K562 (cell line): ENCODE data around the gene PBX4. TPM values are rescaled to one million over a fixed set of nuclear protein-coding genes. Genes with fewer than 3 reads are reported as not detected.

Source experiments
- ATAC-seq: fragments of 200-7000 bp; cut with Tn5 transposase; 3 replicates; pipeline ENCODE4 v1.9.1; 2020; ENCODE audit warnings: moderate library complexity
- BruUV-seq: library from RNA; stranded (reverse); fragments of 400-500 nt; replicated peaks from 2 replicates; lab custom pipeline; 2021; lab: Mats Ljungman, UMichigan
- CTCF ChIA-PET: fragments of 300-600 bp; formaldehyde crosslinking; extraction: SDS; loops from one replicate; lab custom pipeline; 2021; ENCODE audit warnings: low intra/inter-chr PET ratio; lab: Yijun Ruan, JAX
- POLR2A ChIA-PET: fragments of 300-600, 350-650 bp; sonication (Branson Sonifier 250); formaldehyde crosslinking; extraction: SDS; loops from one replicate; lab custom pipeline; 2021; ENCODE audit warnings: antibody characterized with exemption, inconsistent platforms; lab: Yijun Ruan, JAX
- DNase-seq, 4 experiments: peaks; one replicate each; pipeline versions ENCODE4 v3.0.0 to v3.0.0-alpha.2; 2011 to 2018; ENCODE audit warnings: low spot score in 3 of 4, mixed read lengths in 3 of 4; ENCODE audit errors: extremely low read depth in 1 of 4
- FAIRE-seq: peaks from 2 replicates; lab custom pipeline; 2011; peaks lifted over from hg19 to GRCh38; lab: Jason Lieb, UNC
- H2AFZ ChIP-seq: 2 replicates; pipeline ENCODE4 v1.6.0; 2011; ENCODE audit warnings: low read depth, low read length, control low read depth, inconsistent platforms
- H3K27ac ChIP-seq: fragments of 200-600 bp; 3 replicates; pipeline ENCODE4 v1.8.0; 2011; ENCODE audit warnings: low read depth, mild to moderate bottlenecking, control low read depth, inconsistent platforms, low read length, moderate library complexity, mixed read lengths; ENCODE audit errors: extremely low read depth
- H3K27me3 ChIP-seq, 2 experiments: fragments of 300-600 bp in 1 of 2; 2 replicates in 1 of 2; 3 replicates in 1 of 2; pipeline versions ENCODE4 v1.6.0 to v1.8.0; 2011; ENCODE audit warnings: inconsistent platforms in 2 of 2, low read length in 2 of 2, mild to moderate bottlenecking in 1 of 2, mixed read lengths in 1 of 2, moderate library complexity in 1 of 2; ENCODE audit not compliant: control insufficient read depth in 2 of 2, insufficient read depth in 2 of 2
- H3K36me3 ChIP-seq: fragments of 300-600 bp; 3 replicates; pipeline ENCODE4 v1.8.0; 2011; ENCODE audit warnings: mild to moderate bottlenecking, low read length, inconsistent platforms; ENCODE audit not compliant: control insufficient read depth, insufficient read depth
- H3K4me1 ChIP-seq, 2 experiments: fragments of 200-600 bp in 1 of 2; replicated peaks in 1 of 2; 2 replicates in 1 of 2; 3 replicates in 1 of 2; pipeline versions ENCODE4 v1.5.1 to v1.8.0; 2011; ENCODE audit warnings: inconsistent platforms in 2 of 2, low read length in 2 of 2, mild to moderate bottlenecking in 1 of 2, mixed read lengths in 1 of 2, moderate library complexity in 1 of 2; ENCODE audit not compliant: control insufficient read depth in 2 of 2, insufficient read depth in 2 of 2
- H3K4me2 ChIP-seq: 2 replicates; pipeline ENCODE4 v1.6.1; 2011; ENCODE audit warnings: low read length, control low read depth, inconsistent platforms, mixed read lengths; ENCODE audit not compliant: insufficient read depth
- H3K4me3 ChIP-seq: fragments of 200-600 bp; sonication (generic), shearing (Covaris generic); 2 replicates; pipeline ENCODE4 v1.5.1; 2016; ENCODE audit warnings: control low read depth, inconsistent platforms
- H3K79me2 ChIP-seq: fragments of 200-600 bp; 3 replicates; pipeline ENCODE4 v1.8.0; 2011; ENCODE audit warnings: low read length, inconsistent platforms; ENCODE audit not compliant: control insufficient read depth, insufficient read depth
- H3K9ac ChIP-seq, 2 experiments: 2 replicates each; pipeline versions ENCODE4 v1.6.0 to v1.6.1; 2011; ENCODE audit warnings: low read depth in 2 of 2, low read length in 2 of 2, control low read depth in 1 of 2, inconsistent platforms in 1 of 2, mild to moderate bottlenecking in 1 of 2, mixed read lengths in 1 of 2; ENCODE audit not compliant: insufficient read depth in 1 of 2
- H3K9me1 ChIP-seq: one replicate; pipeline ENCODE4 v1.6.0; 2011; ENCODE audit warnings: inconsistent platforms, mild to moderate bottlenecking, low read length, moderate library complexity; ENCODE audit not compliant: control insufficient read depth, insufficient read depth
- H3K9me3 ChIP-seq: replicated peaks from 2 replicates; pipeline ENCODE4 v1.5.1; 2011; ENCODE audit warnings: low read depth, low read length, inconsistent platforms; ENCODE audit not compliant: control insufficient read depth, insufficient read depth
- H4K20me1 ChIP-seq: replicated peaks from 2 replicates; pipeline ENCODE4 v1.6.1; 2011; ENCODE audit warnings: low read length, inconsistent platforms, mixed read lengths; ENCODE audit not compliant: control insufficient read depth, insufficient read depth
- CREB1 ChIP-seq, 2 experiments: sonication (generic) in 1 of 2; formaldehyde crosslinking in 1 of 2; IDR thresholded peaks; 2 replicates each; pipeline versions ENCODE4 v1.6.1 to v1.8.0; 2012 to 2022; ENCODE audit warnings: inconsistent platforms in 1 of 2, mild to moderate bottlenecking in 1 of 2, missing genetic modification reagents in 1 of 2, moderate library complexity in 1 of 2
- NCOA1 ChIP-seq: fragments of 450-650 bp; IDR thresholded peaks from 2 replicates; pipeline ENCODE4 v1.6.1; 2016; ENCODE audit warnings: low read depth
- SNRNP70 ChIP-seq: fragments of 200-400 bp; formaldehyde crosslinking; optimal IDR thresholded peaks from 2 replicates; pipeline ENCODE3; 2017; ENCODE audit warnings: low read depth, low read length
- ZFP1 ChIP-seq: fragments of 450-650 bp; formaldehyde crosslinking; IDR thresholded peaks from 2 replicates; pipeline ENCODE4 v1.4.0; 2020; ENCODE audit warnings: mild to moderate bottlenecking, mixed read lengths
- WGBS: fragments of 100-300 bp; shearing (Covaris generic); methylation state at CpG from one replicate; pipeline ENCODE4 v1.1.6; 2016; ENCODE audit warnings: low coverage, mixed read lengths; ENCODE audit not compliant: insufficient coverage; ENCODE audit errors: missing lambda C conversion rate; 5-methylcytosine and 5-hydroxymethylcytosine counted together
- in situ Hi-C: fragments of 300-500 bp; cut with MboI; formaldehyde crosslinking; loops from 4 replicates; pipeline ENCODE4 v1.15.0; 2018; ENCODE audit warnings: inconsistent platforms, mixed read lengths
- intact Hi-C: fragments of 100-400 bp; cut with micrococcal nuclease; formaldehyde crosslinking; loops from 2 replicates; pipeline ENCODE4 v1.14.2; 2022
- polyA plus RNA-seq, 8 experiments: library from polyadenylated mRNA; depleted of rRNA in 4 of 8; stranded (reverse) in 5 of 8; unstranded in 3 of 8; fragments of >200 nt; fragmentation: Nextera tagmentation in 2 of 8; fragmentation: Illumina TruSeq in 1 of 8; extraction: Ambion mirVana in 2 of 8; extraction: Trizol in 1 of 8; gene quantifications; 2 replicates each; pipeline versions ENCODE4 v1.2.1 to v1.2.3, GENCODE V29; 2011 to 2014; ENCODE audit warnings: inconsistent platforms in 1 of 8, missing spikeins in 1 of 8
- total RNA-seq, 7 experiments: library from RNA; depleted of rRNA in 6 of 7; stranded (reverse); fragments of >200 nt in 6 of 7; fragmentation: Illumina TruSeq in 2 of 7; extraction: Trizol in 2 of 7; gene quantifications; 2 replicates each; pipeline versions ENCODE4 v1.2.1 to v1.2.3, GENCODE V29; 2011 to 2021; ENCODE audit warnings: low replicate concordance in 1 of 7
- TF ChIP-seq, protein P1 (sequence below): fragments of 450-650 bp; IDR thresholded peaks from 2 replicates; pipeline ENCODE4 v1.6.1; 2017; ENCODE audit warnings: antibody characterized with exemption, mild to moderate bottlenecking
- TF ChIP-seq, protein P2 (sequence below), 2 experiments: fragments of 450-650 bp in 1 of 2; sonication (generic) in 1 of 2; formaldehyde crosslinking in 1 of 2; IDR thresholded peaks in 1 of 2; conservative IDR thresholded peaks in 1 of 2; 2 replicates each; pipeline versions ENCODE4 v1.6.1 to v1.8.1; 2016 to 2023; ENCODE audit warnings: mild to moderate bottlenecking in 2 of 2, moderate library complexity in 2 of 2, inconsistent platforms in 1 of 2, missing genetic modification reagents in 1 of 2

PBX4 gene
- total and polyA plus RNA-seq, 9 of the 15 experiments (the other 6 are each of a cell fraction or from before 2014, with no cell fraction given): 0.11 to 3.8 (median 1.6) TPM; not detected in 1

DNA sequence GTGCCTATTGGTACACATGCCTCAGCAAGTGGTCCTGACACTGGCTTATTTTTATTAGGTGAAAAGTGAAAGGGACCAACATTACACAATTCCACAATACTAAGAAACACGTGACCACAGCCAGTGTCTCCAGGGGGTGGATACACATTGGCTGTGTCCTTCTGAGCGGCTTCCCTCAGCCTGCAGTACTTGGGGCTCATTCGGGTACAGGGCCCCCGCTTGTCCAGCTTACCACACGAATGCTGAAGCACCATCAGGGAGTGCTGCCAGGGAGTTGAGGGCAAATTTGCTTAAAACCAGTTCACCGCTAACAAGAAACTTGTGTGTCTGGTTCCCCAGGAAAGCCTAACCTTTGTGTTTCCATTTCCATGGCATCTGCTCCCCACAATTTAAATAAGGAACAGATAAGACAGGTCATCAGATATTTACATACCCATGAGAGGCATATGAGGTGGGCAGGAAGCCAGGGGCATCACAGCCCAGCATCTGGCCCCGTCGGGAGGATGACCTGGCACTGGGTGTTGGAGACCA is 23.3 kb downstream of the PBX4 start:
- in situ Hi-C loops: no loop called here
- no peaks in the 10 kb centered on the region for H3K36me3 ChIP-seq
- H4K20me1 ChIP-seq: no peaks in the 10 kb centered on the region
- H3K9ac ChIP-seq: no peak overlapping the region
- ATAC-seq (no peak), DNase-seq (no peak), FAIRE-seq (no peak)
- ChIA-PET CTCF (no interaction called here), POLR2A (no interaction called here)
- no peak overlapping the region for H2AFZ ChIP-seq
- H3K4me3 ChIP-seq: no peak overlapping the region
- 47% methylated on average over 8 of the region's 8 CpGs for WGBS
- H3K79me2 ChIP-seq: no peaks in the 10 kb centered on the region
- BruUV-seq: no TSS peak
- intact Hi-C loops: no loop called here
- peaks cover 0 to 10% of the 10 kb centered on the region in 2 experiments; a peak in 3 of 5 replicates for H3K4me1 ChIP-seq
- no peak overlapping the region for H3K27ac ChIP-seq
- H3K9me3 ChIP-seq: no peaks in the 10 kb centered on the region
- H3K27me3 ChIP-seq: no peaks in the 10 kb centered on the region
- no peaks in the 10 kb centered on the region for H3K9me1 ChIP-seq
- TF ChIP-seq SNRNP70 (no peak), ZFP1 (CRISPR knock-in tag) (no peak), NCOA1 (no peak), CREB1 (IDR thresholded peaks at IDR 0.05) (no peak), CREB1 (CRISPR knock-in tag; IDR thresholded peaks at IDR 0.05) (no peak)
- TF ChIP-seq, protein P1, sequence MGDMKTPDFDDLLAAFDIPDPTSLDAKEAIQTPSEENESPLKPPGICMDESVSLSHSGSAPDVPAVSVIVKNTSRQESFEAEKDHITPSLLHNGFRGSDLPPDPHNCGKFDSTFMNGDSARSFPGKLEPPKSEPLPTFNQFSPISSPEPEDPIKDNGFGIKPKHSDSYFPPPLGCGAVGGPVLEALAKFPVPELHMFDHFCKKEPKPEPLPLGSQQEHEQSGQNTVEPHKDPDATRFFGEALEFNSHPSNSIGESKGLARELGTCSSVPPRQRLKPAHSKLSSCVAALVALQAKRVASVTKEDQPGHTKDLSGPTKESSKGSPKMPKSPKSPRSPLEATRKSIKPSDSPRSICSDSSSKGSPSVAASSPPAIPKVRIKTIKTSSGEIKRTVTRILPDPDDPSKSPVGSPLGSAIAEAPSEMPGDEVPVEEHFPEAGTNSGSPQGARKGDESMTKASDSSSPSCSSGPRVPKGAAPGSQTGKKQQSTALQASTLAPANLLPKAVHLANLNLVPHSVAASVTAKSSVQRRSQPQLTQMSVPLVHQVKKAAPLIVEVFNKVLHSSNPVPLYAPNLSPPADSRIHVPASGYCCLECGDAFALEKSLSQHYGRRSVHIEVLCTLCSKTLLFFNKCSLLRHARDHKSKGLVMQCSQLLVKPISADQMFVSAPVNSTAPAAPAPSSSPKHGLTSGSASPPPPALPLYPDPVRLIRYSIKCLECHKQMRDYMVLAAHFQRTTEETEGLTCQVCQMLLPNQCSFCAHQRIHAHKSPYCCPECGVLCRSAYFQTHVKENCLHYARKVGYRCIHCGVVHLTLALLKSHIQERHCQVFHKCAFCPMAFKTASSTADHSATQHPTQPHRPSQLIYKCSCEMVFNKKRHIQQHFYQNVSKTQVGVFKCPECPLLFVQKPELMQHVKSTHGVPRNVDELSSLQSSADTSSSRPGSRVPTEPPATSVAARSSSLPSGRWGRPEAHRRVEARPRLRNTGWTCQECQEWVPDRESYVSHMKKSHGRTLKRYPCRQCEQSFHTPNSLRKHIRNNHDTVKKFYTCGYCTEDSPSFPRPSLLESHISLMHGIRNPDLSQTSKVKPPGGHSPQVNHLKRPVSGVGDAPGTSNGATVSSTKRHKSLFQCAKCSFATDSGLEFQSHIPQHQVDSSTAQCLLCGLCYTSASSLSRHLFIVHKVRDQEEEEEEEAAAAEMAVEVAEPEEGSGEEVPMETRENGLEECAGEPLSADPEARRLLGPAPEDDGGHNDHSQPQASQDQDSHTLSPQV: no peak
- TF ChIP-seq, protein P2, sequence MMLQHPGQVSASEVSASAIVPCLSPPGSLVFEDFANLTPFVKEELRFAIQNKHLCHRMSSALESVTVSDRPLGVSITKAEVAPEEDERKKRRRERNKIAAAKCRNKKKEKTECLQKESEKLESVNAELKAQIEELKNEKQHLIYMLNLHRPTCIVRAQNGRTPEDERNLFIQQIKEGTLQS (IDR thresholded peaks at IDR 0.05): no peak
- TF ChIP-seq, protein P2 (CRISPR knock-in tag; conservative IDR thresholded peaks at IDR 0.05): no peak
- H3K4me2 ChIP-seq: no peak overlapping the region
